Stomach (tissue), 4 donors: Measurements from ENCODE around the gene AVEN.

Experiments
- CTCF ChIP-seq, 7 experiments: fragments of 450-650 bp in 4 of 7; fragments of 200-600 bp in 3 of 7; sonication (generic) in 3 of 7; IDR thresholded peaks; one replicate each; pipeline ENCODE4 v1.5.1; 2016 to 2019; ENCODE audit warnings: antibody characterized with exemption in 7 of 7, control low read depth in 2 of 7, mild to moderate bottlenecking in 1 of 7
- EP300 ChIP-seq: sonication (generic); formaldehyde crosslinking; IDR thresholded peaks from one replicate; pipeline ENCODE4 v1.6.1; 2017; ENCODE audit warnings: antibody characterized with exemption
- POLR2A ChIP-seq, 4 donors: fragments of 450-650 bp; IDR thresholded peaks; one replicate each; pipeline ENCODE4 v1.6.1; 2016; ENCODE audit warnings: antibody characterized with exemption in 4 of 4, control low read depth in 2 of 4, mild to moderate bottlenecking in 1 of 4, moderate library complexity in 1 of 4
- POLR2AphosphoS5 ChIP-seq, 3 donors: sonication (generic); formaldehyde crosslinking; IDR thresholded peaks; one replicate each; pipeline ENCODE4 v1.6.1; 2016; ENCODE audit warnings: antibody characterized with exemption in 3 of 3

GRCh38 chr15:33894193-33894592 is 144.8 kb downstream of the AVEN start:
- TF ChIP-seq CTCF (IDR thresholded peaks at IDR 0.05) (no peak), POLR2AphosphoS5 (IDR thresholded peaks at IDR 0.05) (no peak), POLR2A (IDR thresholded peaks at IDR 0.05) (no peak), EP300 (no peak)
